NCI-H1930 (cell line): Measurements from ENCODE around the gene SUMO3.

Experiments used
- DNase-seq, 2 experiments: peaks; one replicate each; lab custom pipeline; 2025; lab: John Stamatoyannopoulos, UW

The SUMO3 gene

GRCh38 chr21:44801468-44802395 is 16.1 kb downstream of the SUMO3 start, which contains the start of gene UBE2G2:
UBE2G2 (minus strand) TSS chr21:44801820; CDS start chr21:44801748, 72 bp downstream.
- DNase-seq, result peak; percentile 44 to 69

GRCh38 chr21:44800971-44801467 is 16.8 kb downstream of the SUMO3 start:
- no peak for DNase-seq

GRCh38 chr21:44800103-44800502 is 17.8 kb downstream of the SUMO3 start:
- no peak for DNase-seq

- DNase-seq, result no peak
Measured at GRCh38 chr21:44799646-44800045, 18.2 kb downstream of the SUMO3 start.

GRCh38 chr21:44797775-44798174 is 20.1 kb downstream of the SUMO3 start:
- no peak for DNase-seq

- DNase-seq, result no peak
Measured at GRCh38 chr21:44795342-44795741, 22.5 kb downstream of the SUMO3 start.

GRCh38 chr21:44793592-44794374 is 24.1 kb downstream of the SUMO3 start:
- DNase-seq, result no peak

GRCh38 chr21:44792702-44793591 is 24.9 kb downstream of the SUMO3 start:
- DNase-seq, result peak in 1 of 2 experiments; percentile 25

- DNase-seq, result no peak
Measured at GRCh38 chr21:44791993-44792392, 25.9 kb downstream of the SUMO3 start.

GRCh38 chr21:44791246-44791645 is 26.6 kb downstream of the SUMO3 start:
- DNase-seq, result no peak

GRCh38 chr21:44790368-44790767 is 27.5 kb downstream of the SUMO3 start:
- DNase-seq, result no peak

- no peak for DNase-seq
Measured at GRCh38 chr21:44789880-44790279, 28.0 kb downstream of the SUMO3 start.

GRCh38 chr21:44785620-44786335 is 32.1 kb downstream of the SUMO3 start:
- no peak for DNase-seq

- DNase-seq, result no peak
Measured at GRCh38 chr21:44784810-44785209, 33.1 kb downstream of the SUMO3 start.

- no peak for DNase-seq
Measured at GRCh38 chr21:44783020-44783696, 34.7 kb downstream of the SUMO3 start.

- no peak for DNase-seq
Measured at GRCh38 chr21:44780767-44781459, 36.9 kb downstream of the SUMO3 start.

GRCh38 chr21:44780137-44780502 is 37.7 kb downstream of the SUMO3 start:
- DNase-seq, result no peak

- DNase-seq, result no peak
Measured at GRCh38 chr21:44779417-44780136, 38.3 kb downstream of the SUMO3 start.

- DNase-seq, result no peak
Measured at GRCh38 chr21:44778983-44779382, 38.9 kb downstream of the SUMO3 start.
